ENCODE data around the gene PLEKHB1. TPM values are rescaled to one million over a fixed set of nuclear protein-coding genes. Genes with fewer than 3 reads are reported as not detected.

Gene PLEKHB1
- total RNA-seq, 1 experiment from 2014 or later = 37.1 TPM

- Mint-ChIP-seq H3K4me3 (peak overlapping the region; percentile 79 to 94), H3K4me1 (peaks cover 27 to 41% of the 10 kb centered on the region in 2 experiments), H3K27ac (peak overlapping the region in 1 of 3 experiments; percentile 3; a peak in 4 of 7 replicates), H3K9me3 (no peaks in the 10 kb centered on the region; a peak in 2 of 5 replicates), H3K36me3 (ENCODE audit: insufficient read depth in 1 of 3, low read depth in 3 of 3) (peaks cover 0 to 2% (median 0%) of the 10 kb centered on the region in 3 experiments; a peak in 2 of 7 replicates), H3K27me3 (ENCODE audit: low read depth) (no peaks in the 10 kb centered on the region)
- Histone ChIP-seq H3K23me2 (ENCODE audit: insufficient read length, low read depth, low read length, poor library complexity, severe bottlenecking) (peaks cover 10% of the 10 kb centered on the region), H3K4me1 (ENCODE audit: insufficient read depth, low read length) (peaks cover 10% of the 10 kb centered on the region), H3K56ac (ENCODE audit: insufficient read length, low read depth, low read length) (no peak overlapping the region), H3K27ac (ENCODE audit: insufficient read length, low read depth, low read length) (no peak overlapping the region), H3K18ac (ENCODE audit: insufficient read length, low read depth, low read length) (peak overlapping the region; percentile 80), H3K9ac (ENCODE audit: extremely low read depth, insufficient read length, low read length) (peak overlapping the region; percentile 10), H3K4me2 (ENCODE audit: insufficient read depth, insufficient read length, low read length) (peak overlapping the region; percentile 44), H3K23ac (ENCODE audit: insufficient read length, low read depth, low read length) (no peak overlapping the region), H3K79me1 (ENCODE audit: insufficient read depth, low read depth, low read length, poor library complexity, severe bottlenecking) (no peaks in the 10 kb centered on the region), H2BK5ac (ENCODE audit: insufficient read length, low read length) (no peak overlapping the region), H4K5ac (ENCODE audit: insufficient read length, low read depth, low read length) (no peak overlapping the region), H4K8ac (replicated peaks; ENCODE audit: insufficient read length, low read depth, low read length) (no peak overlapping the region), H4K91ac (ENCODE audit: insufficient read length, low read depth, low read length) (no peak overlapping the region), H2BK20ac (ENCODE audit: low read depth, low read length, poor library complexity, severe bottlenecking) (no peak overlapping the region), H3K79me2 (ENCODE audit: insufficient read depth, low read length) (peaks cover 9% of the 10 kb centered on the region; the same call in 1 of the 2 replicates), H3T11ph (ENCODE audit: low read length) (no peak overlapping the region), H2AK5ac (ENCODE audit: insufficient read length, low read length) (no peak overlapping the region), H2BK120ac (ENCODE audit: low read depth, low read length, poor library complexity, severe bottlenecking) (no peak overlapping the region), H3K4ac (ENCODE audit: low read depth, low read length) (no peak overlapping the region), H3K27me3 (ENCODE audit: insufficient read depth, low read length) (no peaks in the 10 kb centered on the region), H3K9me3 (ENCODE audit: control insufficient read depth, low read depth, low read length) (no peaks in the 10 kb centered on the region), H3K14ac (ENCODE audit: insufficient read depth, low read length) (peak overlapping the region; percentile 61; the same call in 1 of the 2 replicates), H2AFZ (ENCODE audit: low read length) (no peak overlapping the region), H4K20me1 (ENCODE audit: control insufficient read depth, insufficient read depth, insufficient read length) (no peaks in the 10 kb centered on the region), H2BK12ac (ENCODE audit: insufficient read length, low read depth, low read length) (no peak overlapping the region), H2BK15ac (ENCODE audit: low read depth, low read length) (no peak overlapping the region)
- no CpG with 5 or more reads among the region's 27 CpGs for WGBS (ENCODE audit: extremely low coverage, insufficient read length, low lambda C conversion rate)
- no peak for TF ChIP-seq CTCF (conservative IDR thresholded peaks at IDR 0.05)
- no peak for DNase-seq
Measured at GRCh38 chr11:73597336-73597955, 48.9 kb upstream of the PLEKHB1 start.

Data from H9 (cell line).